Ishikawa (cell line): ENCODE results near the gene MYH3.

ENCODE experiments used
- CREB1 ChIP-seq: IDR thresholded peaks from 2 replicates; pipeline ENCODE4 v1.6.1; 2012; ENCODE audit warnings: low read depth
- EGR1 ChIP-seq: IDR thresholded peaks from 2 replicates; pipeline ENCODE4 v1.6.1; 2012
- EP300 ChIP-seq: IDR thresholded peaks from 2 replicates; pipeline ENCODE4 v1.6.1; 2012; ENCODE audit warnings: borderline replicate concordance
- MAX ChIP-seq: IDR thresholded peaks from 2 replicates; pipeline ENCODE4 v1.6.1; 2012
- NFIC ChIP-seq: IDR thresholded peaks from 2 replicates; pipeline ENCODE4 v1.6.1; 2012
- RAD21 ChIP-seq: IDR thresholded peaks from 2 replicates; pipeline ENCODE4 v1.6.1; 2012; ENCODE audit warnings: low read depth
- REST ChIP-seq: IDR thresholded peaks from 2 replicates; pipeline ENCODE4 v1.6.1; 2012; ENCODE audit warnings: low read depth, mild to moderate bottlenecking
- TAF1 ChIP-seq: IDR thresholded peaks from 2 replicates; pipeline ENCODE4 v1.6.1; 2012; ENCODE audit warnings: low read depth, mild to moderate bottlenecking
- TEAD4 ChIP-seq: IDR thresholded peaks from 2 replicates; pipeline ENCODE4 v1.6.1; 2012

- TF ChIP-seq MAX (no peak), TAF1 (no peak), NFIC (no peak), REST (no peak), TEAD4 (no peak), CREB1 (no peak), EP300 (no peak), RAD21 (no peak), EGR1 (no peak)
These were observed 4.3 kb upstream of the MYH3 start for GRCh38 chr17:10661437-10661836.
